GM23248 (cell line): ENCODE results near the gene CACNA2D1. TPM values are rescaled to one million over a fixed set of nuclear protein-coding genes. Genes with fewer than 3 reads are reported as not detected.

ENCODE experiments used
- DNase-seq: peaks from one replicate; pipeline ENCODE4 v3.0.0-alpha.2; 2015
- H2AFZ ChIP-seq: fragments of 200-600 bp; sonication (generic); 2 replicates; pipeline ENCODE4 v1.6.1; 2016; ENCODE audit warnings: antibody characterized with exemption
- H3F3A ChIP-seq: fragments of 200-600 bp; sonication (generic); 2 replicates; pipeline ENCODE4 v1.6.1; 2016; ENCODE audit warnings: mild to moderate bottlenecking, antibody characterized with exemption, mixed run types; ENCODE audit not compliant: insufficient read depth
- H3K27ac ChIP-seq: fragments of 200-600 bp; sonication (generic); 2 replicates; pipeline ENCODE4 v1.5.1; 2016; ENCODE audit warnings: mild to moderate bottlenecking
- H3K27me3 ChIP-seq: fragments of 200-600 bp; sonication (generic); replicated peaks from 2 replicates; pipeline ENCODE4 v1.6.1; 2016; ENCODE audit warnings: mild to moderate bottlenecking; ENCODE audit not compliant: insufficient read depth
- H3K36me3 ChIP-seq: fragments of 200-600 bp; sonication (generic); 2 replicates; pipeline ENCODE4 v1.6.1; 2016; ENCODE audit warnings: low read depth, mild to moderate bottlenecking
- H3K4me1 ChIP-seq: fragments of 200-600 bp; sonication (generic); 2 replicates; pipeline ENCODE4 v1.6.1; 2016; ENCODE audit warnings: mild to moderate bottlenecking; ENCODE audit not compliant: insufficient read depth
- H3K4me2 ChIP-seq: fragments of 200-600 bp; sonication (generic); one replicate; pipeline ENCODE4 v1.6.1; 2016; ENCODE audit warnings: mild to moderate bottlenecking; ENCODE audit not compliant: unreplicated experiment
- H3K4me3 ChIP-seq: fragments of 200-600 bp; sonication (generic); 2 replicates; pipeline ENCODE4 v1.5.1; 2016; ENCODE audit warnings: mild to moderate bottlenecking
- H3K79me2 ChIP-seq: fragments of 200-600 bp; sonication (generic); 2 replicates; pipeline ENCODE4 v1.6.1; 2016; ENCODE audit warnings: mild to moderate bottlenecking; ENCODE audit not compliant: insufficient read depth
- H3K9ac ChIP-seq: fragments of 200-600 bp; sonication (generic); 2 replicates; pipeline ENCODE4 v1.6.1; 2016; ENCODE audit warnings: mild to moderate bottlenecking
- H3K9me2 ChIP-seq: fragments of 200-600 bp; sonication (generic); 2 replicates; pipeline ENCODE4 v1.6.1; 2016; ENCODE audit warnings: mixed run types, mild to moderate bottlenecking, moderate library complexity; ENCODE audit not compliant: insufficient read depth
- H3K9me3 ChIP-seq: fragments of 200-600 bp; sonication (generic); one replicate; pipeline ENCODE4 v1.6.1; 2017; ENCODE audit warnings: low read depth
- H4K20me1 ChIP-seq: fragments of 200-600 bp; sonication (generic); 2 replicates; pipeline ENCODE4 v1.6.0; 2016; ENCODE audit not compliant: insufficient read depth
- EZH2 ChIP-seq: fragments of 200-600 bp; sonication (generic); IDR thresholded peaks from 2 replicates; pipeline ENCODE4 v1.6.1; 2018; ENCODE audit warnings: antibody characterized with exemption, mild to moderate bottlenecking; ENCODE audit not compliant: insufficient read depth, poor library complexity, severe bottlenecking
- EZH2phosphoT487 ChIP-seq: fragments of 200-600 bp; sonication (generic); IDR thresholded peaks from 2 replicates; pipeline ENCODE4 v1.6.1; 2018; ENCODE audit warnings: antibody characterized with exemption, moderate library complexity, mild to moderate bottlenecking, low read depth; ENCODE audit not compliant: insufficient read depth
- WGBS, 2 experiments: methylation state at CpG; one replicate each; pipeline ENCODE4 v1.1.6; 2015 to 2017; ENCODE audit warnings: low lambda C conversion rate in 2 of 2, low coverage in 1 of 2; ENCODE audit errors: missing lambda C conversion rate in 2 of 2; 5-methylcytosine and 5-hydroxymethylcytosine counted together
- in situ Hi-C: fragments of 300-500 bp; cut with MboI; formaldehyde crosslinking; loops from 2 replicates; pipeline ENCODE4 v1.15.0; 2020
- polyA plus RNA-seq: library from polyadenylated mRNA; unstranded; fragments of >200 nt; fragmentation: Nextera tagmentation; extraction: Ambion mirVana; gene quantifications from 2 replicates; pipeline ENCODE4 v1.2.1, GENCODE V29; 2016
- total RNA-seq: library from RNA; depleted of rRNA; stranded (reverse); fragments of >200 nt; shearing (Covaris generic); gene quantifications from 2 replicates; pipeline ENCODE4 v1.2.3, GENCODE V29; 2014

CACNA2D1 gene
- total and polyA plus RNA-seq, 2 experiments from 2014 or later = 7.7 to 21.2 TPM

GRCh38 chr7:82185443-82185842 is 258.1 kb downstream of the CACNA2D1 start:
- DNase-seq = no peak
- Histone ChIP-seq H4K20me1 (no peaks in the 10 kb centered on the region), H3K9ac (no peak overlapping the region), H3K9me2 (no peaks in the 10 kb centered on the region), H3K36me3 (no peaks in the 10 kb centered on the region), H3K9me3 (no peaks in the 10 kb centered on the region), H2AFZ (no peak overlapping the region), H3K79me2 (no peaks in the 10 kb centered on the region), H3K27me3 (no peaks in the 10 kb centered on the region), H3K27ac (no peak overlapping the region), H3K4me1 (peaks cover 8% of the 10 kb centered on the region; the same call in 1 of the 2 replicates), H3K4me2 (no peak overlapping the region), H3K4me3 (no peak overlapping the region), H3F3A (no peaks in the 10 kb centered on the region)
- TF ChIP-seq EZH2 (no peak), EZH2phosphoT487 (no peak)
- in situ Hi-C loops = no loop called here
- WGBS, 2 experiments = 97 to 100% methylated on average over 2 of the region's 2 CpGs

DNA sequence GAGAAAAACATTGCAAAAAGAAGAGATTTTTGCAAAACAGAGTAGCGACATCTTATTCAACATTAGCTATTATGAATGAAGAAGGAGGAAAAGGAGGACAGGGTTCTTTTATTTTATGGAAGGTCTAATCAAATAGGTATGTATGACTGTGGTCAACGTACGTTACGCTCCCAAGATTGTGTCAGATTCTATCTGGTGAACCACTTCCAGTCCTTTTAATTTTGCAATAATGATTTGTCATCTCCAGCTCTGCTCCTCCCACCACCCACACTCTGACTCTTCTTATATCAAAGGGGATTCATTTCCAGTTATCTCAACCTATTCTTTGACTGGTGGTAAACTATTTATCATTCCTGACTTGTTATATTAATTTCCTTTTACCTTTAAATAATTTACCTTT is 259.9 kb downstream of the CACNA2D1 start:
- 30 to 35% methylated on average over 4 of the region's 4 CpGs for WGBS, 2 experiments

DNA sequence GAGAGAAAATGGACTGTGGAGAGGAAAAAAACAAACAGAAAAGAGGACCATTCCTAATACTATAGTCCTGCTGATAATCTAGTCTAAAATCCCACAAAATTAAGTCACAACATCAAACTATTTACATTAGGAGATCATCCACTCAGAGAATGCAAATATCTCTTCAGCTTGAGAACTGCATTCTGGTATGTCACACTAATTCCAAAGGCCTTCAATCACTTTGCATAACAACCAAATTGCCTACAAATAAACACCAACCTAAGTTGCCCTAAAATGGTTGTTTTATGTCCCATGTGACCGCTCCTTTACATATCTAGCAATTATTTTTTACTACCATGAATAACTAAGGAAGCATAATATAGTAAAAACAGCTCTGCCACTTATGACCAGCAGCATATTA is 264.3 kb downstream of the CACNA2D1 start:
- H3K9me3 ChIP-seq = no peaks in the 10 kb centered on the region
- H4K20me1 ChIP-seq = no peaks in the 10 kb centered on the region
- H2AFZ ChIP-seq = no peak overlapping the region
- no peaks in the 10 kb centered on the region for H3K79me2 ChIP-seq
- DNase-seq = no peak
- no peak overlapping the region for H3K27ac ChIP-seq
- H3F3A ChIP-seq = no peaks in the 10 kb centered on the region
- 97 to 100% methylated on average over 1 of the region's 1 CpG for WGBS, 2 experiments
- H3K9ac ChIP-seq = no peak overlapping the region
- H3K36me3 ChIP-seq = no peaks in the 10 kb centered on the region
- H3K9me2 ChIP-seq = no peaks in the 10 kb centered on the region
- no peak overlapping the region for H3K4me2 ChIP-seq
- in situ Hi-C loops = no loop called here
- no peaks in the 10 kb centered on the region for H3K27me3 ChIP-seq
- no peak overlapping the region for H3K4me3 ChIP-seq
- H3K4me1 ChIP-seq = peaks cover 8% of the 10 kb centered on the region; the same call in 1 of the 2 replicates
- TF ChIP-seq EZH2 (no peak), EZH2phosphoT487 (no peak)

More for the DNA sequence above, 259.9 kb downstream of the CACNA2D1 start:
- no peaks in the 10 kb centered on the region for H3K9me3 ChIP-seq
- H3K4me3 ChIP-seq = no peak overlapping the region
- H3K4me1 ChIP-seq = peaks cover 8% of the 10 kb centered on the region; the same call in 1 of the 2 replicates
- H3F3A ChIP-seq = no peaks in the 10 kb centered on the region
- TF ChIP-seq EZH2phosphoT487 = no peak
- no peak for TF ChIP-seq EZH2
- peak; percentile 84 for DNase-seq
- no peaks in the 10 kb centered on the region for H4K20me1 ChIP-seq
- in situ Hi-C loops = no loop called here
- peak overlapping the region; percentile 19; the same call in 1 of the 2 replicates for H3K27ac ChIP-seq
- H3K79me2 ChIP-seq = no peaks in the 10 kb centered on the region
- no peak overlapping the region for H2AFZ ChIP-seq
- no peaks in the 10 kb centered on the region for H3K36me3 ChIP-seq
- H3K9ac ChIP-seq = no peak overlapping the region
- H3K4me2 ChIP-seq = no peak overlapping the region
- no peaks in the 10 kb centered on the region for H3K27me3 ChIP-seq
- H3K9me2 ChIP-seq = no peaks in the 10 kb centered on the region

DNA sequence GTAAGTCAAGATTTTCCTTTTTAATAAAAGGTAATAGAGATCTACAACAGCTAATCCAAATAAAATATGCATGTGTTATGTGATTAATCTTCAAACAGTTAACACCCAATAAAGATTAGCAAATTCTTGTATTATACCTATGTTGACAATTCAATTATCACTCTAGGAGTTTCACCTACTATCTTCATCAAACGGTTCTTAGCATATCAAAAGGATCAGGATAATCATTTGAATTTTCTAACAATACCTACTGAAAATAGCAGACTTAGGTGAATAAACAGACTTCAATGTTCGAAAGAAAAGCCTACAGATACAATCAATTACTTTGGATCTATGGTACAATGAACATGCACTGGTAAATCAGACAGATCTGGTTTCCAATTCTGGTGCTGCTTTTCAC is 268.3 kb downstream of the CACNA2D1 start:
- Histone ChIP-seq H3K4me3 (no peak overlapping the region), H3K27me3 (no peaks in the 10 kb centered on the region), H3K79me2 (no peaks in the 10 kb centered on the region), H4K20me1 (no peaks in the 10 kb centered on the region), H3K4me2 (no peak overlapping the region), H3K9me3 (no peaks in the 10 kb centered on the region), H3K27ac (no peak overlapping the region), H3K9me2 (no peaks in the 10 kb centered on the region), H3K36me3 (no peaks in the 10 kb centered on the region), H2AFZ (no peak overlapping the region), H3K9ac (no peak overlapping the region), H3F3A (no peaks in the 10 kb centered on the region), H3K4me1 (no peaks in the 10 kb centered on the region)
- in situ Hi-C loops = no loop called here
- TF ChIP-seq EZH2phosphoT487 (no peak), EZH2 (no peak)
- DNase-seq = no peak
- WGBS, 2 experiments = 60% methylated on average over 2 of the region's 2 CpGs

- TF ChIP-seq EZH2phosphoT487 = no peak
- TF ChIP-seq EZH2 = no peak
- H3K27ac ChIP-seq = no peak overlapping the region
- no peaks in the 10 kb centered on the region for H3K9me2 ChIP-seq
- no peaks in the 10 kb centered on the region for H3K36me3 ChIP-seq
- H3K4me1 ChIP-seq = no peaks in the 10 kb centered on the region
- no peak overlapping the region for H3K4me2 ChIP-seq
- H2AFZ ChIP-seq = no peak overlapping the region
- H4K20me1 ChIP-seq = no peaks in the 10 kb centered on the region
- in situ Hi-C loops = no loop called here
- no peaks in the 10 kb centered on the region for H3F3A ChIP-seq
- no peaks in the 10 kb centered on the region for H3K27me3 ChIP-seq
- H3K9ac ChIP-seq = no peak overlapping the region
- WGBS, 2 experiments = 88 to 91% methylated on average over 4 of the region's 4 CpGs
- H3K4me3 ChIP-seq = no peak overlapping the region
- no peaks in the 10 kb centered on the region for H3K9me3 ChIP-seq
- no peaks in the 10 kb centered on the region for H3K79me2 ChIP-seq
- DNase-seq = no peak
Observed at GRCh38 chr7:82173400-82174021, 270.1 kb downstream of the CACNA2D1 start.
